HEK293 (cell line): ENCODE results near the gene ATP6V1G1.

ENCODE experiments used
- CTCF ChIA-PET: fragments of 350-600 bp; formaldehyde crosslinking; extraction: SDS; loops from one replicate; lab custom pipeline; 2021; ENCODE audit warnings: antibody characterized with exemption; lab: Yijun Ruan, JAX
- POLR2A ChIA-PET: fragments of 300-600 bp; formaldehyde crosslinking; extraction: SDS; loops from one replicate; lab custom pipeline; 2020; ENCODE audit warnings: antibody characterized with exemption, inconsistent platforms; lab: Yijun Ruan, JAX
- H3K27ac ChIP-seq: fragments of 200-500 bp; sonication (Bioruptor generic); 2 replicates; pipeline ENCODE4 v1.5.1; 2014; ENCODE audit warnings: low read depth, low read length, control low read depth, inconsistent platforms; ENCODE audit errors: extremely low read depth
- H3K36me3 ChIP-seq, 2 experiments: fragments of 200-500 bp in 1 of 2; sonication (Bioruptor generic) in 1 of 2; 1 replicate in 1 of 2; 2 replicates in 1 of 2; pipeline ENCODE4 v1.5.1; 2014 to 2017; ENCODE audit warnings: inconsistent platforms in 2 of 2, low read length in 2 of 2; ENCODE audit not compliant: control insufficient read depth in 2 of 2, insufficient read depth in 1 of 2
- H3K4me1 ChIP-seq: fragments of 200-500 bp; sonication (Bioruptor generic); 2 replicates; pipeline ENCODE4 v1.5.1; 2014; ENCODE audit warnings: mild to moderate bottlenecking, low read length, inconsistent platforms; ENCODE audit not compliant: control insufficient read depth, insufficient read depth
- H3K4me3 ChIP-seq: 2 replicates; pipeline ENCODE4 v1.5.1; 2011; ENCODE audit warnings: low read depth, mild to moderate bottlenecking, control low read depth, low read length, moderate library complexity
- H3K9me3 ChIP-seq: fragments of 200-500 bp; sonication (Bioruptor generic); 2 replicates; pipeline ENCODE4 v1.5.1; 2014; ENCODE audit warnings: low read depth, low read length, inconsistent platforms; ENCODE audit not compliant: control insufficient read depth, insufficient read depth
- OSR2 ChIP-seq: fragments of 450-650 bp; formaldehyde crosslinking; IDR thresholded peaks from 2 replicates; pipeline ENCODE4 v1.5.1; 2016; ENCODE audit warnings: missing biosample characterization, missing genetic modification characterization
- PRDM1 ChIP-seq: fragments of 450-650 bp; formaldehyde crosslinking; IDR thresholded peaks from 2 replicates; pipeline ENCODE4; 2016; ENCODE audit warnings: missing biosample characterization, missing genetic modification characterization
- YY2 ChIP-seq: fragments of 450-650 bp; formaldehyde crosslinking; IDR thresholded peaks from 2 replicates; pipeline ENCODE4 v1.5.1; 2016; ENCODE audit warnings: missing biosample characterization, missing genetic modification characterization
- ZBTB8A ChIP-seq: fragments of 450-650 bp; formaldehyde crosslinking; IDR thresholded peaks from 2 replicates; pipeline ENCODE4 v1.5.1; 2016; ENCODE audit warnings: missing biosample characterization, missing genetic modification characterization
- ZFP41 ChIP-seq: fragments of 450-650 bp; formaldehyde crosslinking; IDR thresholded peaks from 2 replicates; pipeline ENCODE4 v1.5.1; 2016; ENCODE audit warnings: missing biosample characterization, missing genetic modification characterization, borderline replicate concordance
- ZIC2 ChIP-seq: fragments of 450-650 bp; formaldehyde crosslinking; IDR thresholded peaks from 2 replicates; pipeline ENCODE4 v1.5.1; 2016; ENCODE audit warnings: missing biosample characterization, missing genetic modification characterization
- ZNF112 ChIP-seq: fragments of 450-650 bp; formaldehyde crosslinking; IDR thresholded peaks from 2 replicates; pipeline ENCODE4 v1.5.0; 2017; ENCODE audit warnings: missing biosample characterization, missing genetic modification characterization
- ZNF138 ChIP-seq: fragments of 450-650 bp; formaldehyde crosslinking; IDR thresholded peaks from 2 replicates; pipeline ENCODE4 v1.5.1; 2016; ENCODE audit warnings: missing biosample characterization, missing genetic modification characterization, borderline replicate concordance
- ZNF223 ChIP-seq: fragments of 450-650 bp; formaldehyde crosslinking; IDR thresholded peaks from 2 replicates; pipeline ENCODE4 v1.5.1; 2016; ENCODE audit warnings: missing biosample characterization, missing genetic modification characterization
- ZNF239 ChIP-seq: fragments of 450-650 bp; formaldehyde crosslinking; IDR thresholded peaks from 2 replicates; pipeline ENCODE4 v1.5.1; 2016; ENCODE audit warnings: missing biosample characterization, missing genetic modification characterization
- ZNF366 ChIP-seq: fragments of 450-650 bp; formaldehyde crosslinking; conservative IDR thresholded peaks from 2 replicates; pipeline ENCODE4 v1.5.1; 2016; ENCODE audit warnings: missing biosample characterization, missing genetic modification characterization
- ZNF37A ChIP-seq: fragments of 450-650 bp; IDR thresholded peaks from 2 replicates; pipeline ENCODE4 v1.5.1; 2018; ENCODE audit warnings: missing biosample characterization, missing genetic modification characterization
- ZNF473 ChIP-seq: fragments of 450-650 bp; formaldehyde crosslinking; IDR thresholded peaks from 2 replicates; pipeline ENCODE4 v1.5.1; 2017; ENCODE audit warnings: missing biosample characterization, missing genetic modification characterization
- ZNF501 ChIP-seq: fragments of 450-650 bp; formaldehyde crosslinking; IDR thresholded peaks from 2 replicates; pipeline ENCODE4 v1.5.1; 2016; ENCODE audit warnings: missing biosample characterization, missing genetic modification characterization
- ZNF514 ChIP-seq: fragments of 450-650 bp; formaldehyde crosslinking; IDR thresholded peaks from 2 replicates; pipeline ENCODE4 v1.5.1; 2016; ENCODE audit warnings: missing biosample characterization, missing genetic modification characterization
- ZNF521 ChIP-seq: fragments of 450-650 bp; formaldehyde crosslinking; IDR thresholded peaks from 2 replicates; pipeline ENCODE4 v1.5.1; 2017; ENCODE audit warnings: missing biosample characterization, mild to moderate bottlenecking, missing genetic modification characterization
- ZNF654 ChIP-seq: fragments of 450-650 bp; formaldehyde crosslinking; IDR thresholded peaks from 2 replicates; pipeline ENCODE4 v1.5.1; 2016; ENCODE audit warnings: low read depth, missing biosample characterization, missing genetic modification characterization
- ZNF830 ChIP-seq: fragments of 450-650 bp; IDR thresholded peaks from 2 replicates; pipeline ENCODE4 v1.5.0; 2018; ENCODE audit warnings: missing biosample characterization, missing genetic modification characterization, low read depth, mild to moderate bottlenecking, moderate library complexity
- ZNF837 ChIP-seq: fragments of 450-650 bp; formaldehyde crosslinking; IDR thresholded peaks from 2 replicates; pipeline ENCODE4 v1.5.1; 2016; ENCODE audit warnings: missing biosample characterization, missing genetic modification characterization
- ZSCAN30 ChIP-seq: fragments of 450-650 bp; IDR thresholded peaks from 2 replicates; pipeline ENCODE4 v1.5.1; 2018; ENCODE audit warnings: missing biosample characterization, mild to moderate bottlenecking, missing genetic modification characterization, moderate library complexity
- ZXDB ChIP-seq: fragments of 450-650 bp; formaldehyde crosslinking; IDR thresholded peaks from 2 replicates; pipeline ENCODE4 v1.5.1; 2016; ENCODE audit warnings: missing biosample characterization, missing genetic modification characterization
- TF ChIP-seq, protein P1 (sequence below): fragments of 450-650 bp; formaldehyde crosslinking; IDR thresholded peaks from 2 replicates; pipeline ENCODE4 v1.5.1; 2016; ENCODE audit warnings: missing biosample characterization, missing genetic modification characterization
- TF ChIP-seq, protein P2 (sequence below): fragments of 450-650 bp; formaldehyde crosslinking; conservative IDR thresholded peaks from 2 replicates; pipeline ENCODE4 v1.5.1; 2016; ENCODE audit warnings: low read depth, missing biosample characterization, missing genetic modification characterization
- TF ChIP-seq, protein P3 (sequence below): sonication (generic); formaldehyde crosslinking; IDR thresholded peaks from 2 replicates; pipeline ENCODE4 v1.8.1; 2022; ENCODE audit warnings: mild to moderate bottlenecking, moderate library complexity, missing genetic modification reagents

Gene ATP6V1G1

DNA sequence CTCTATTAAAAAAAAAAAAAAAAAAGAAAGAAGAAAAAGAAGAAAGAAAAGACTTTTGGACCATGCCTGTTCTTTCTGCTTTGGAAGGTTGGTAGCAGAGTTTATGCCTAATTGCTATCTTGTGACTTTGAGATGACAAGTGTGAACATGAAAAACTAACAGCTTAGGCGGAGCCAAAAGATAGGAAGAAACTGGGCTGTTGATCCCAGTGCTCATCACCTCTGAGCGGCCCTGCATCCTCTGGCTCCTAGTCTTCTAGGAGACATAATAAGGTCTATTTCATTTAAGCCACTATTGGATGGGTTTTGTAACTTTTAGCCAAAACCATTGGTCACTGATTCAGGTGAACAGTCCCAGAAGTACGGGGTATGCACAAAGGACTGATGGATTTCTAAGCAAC is 34.4 kb upstream of the ATP6V1G1 start (continued):
- no peak for TF ChIP-seq ZBTB8A (tag by site-specific recombination)
- TF ChIP-seq ZFP41 (tag by site-specific recombination), result no peak
- no peak for TF ChIP-seq YY2
- TF ChIP-seq ZSCAN30 (tag by site-specific recombination), result no peak
- no peak for TF ChIP-seq PRDM1 (tag by site-specific recombination)
- no peak for TF ChIP-seq ZNF514 (tag by site-specific recombination)
- no peak for TF ChIP-seq ZNF112
- no peak for TF ChIP-seq ZNF223 (tag by site-specific recombination)
- no peak for TF ChIP-seq ZNF830 (tag by site-specific recombination)
- TF ChIP-seq ZNF521 (tag by site-specific recombination), result no peak
- TF ChIP-seq ZNF239 (tag by site-specific recombination), result no peak
- no peak for TF ChIP-seq ZXDB
- TF ChIP-seq ZNF366 (tag by site-specific recombination), result no peak
- TF ChIP-seq, protein P1, sequence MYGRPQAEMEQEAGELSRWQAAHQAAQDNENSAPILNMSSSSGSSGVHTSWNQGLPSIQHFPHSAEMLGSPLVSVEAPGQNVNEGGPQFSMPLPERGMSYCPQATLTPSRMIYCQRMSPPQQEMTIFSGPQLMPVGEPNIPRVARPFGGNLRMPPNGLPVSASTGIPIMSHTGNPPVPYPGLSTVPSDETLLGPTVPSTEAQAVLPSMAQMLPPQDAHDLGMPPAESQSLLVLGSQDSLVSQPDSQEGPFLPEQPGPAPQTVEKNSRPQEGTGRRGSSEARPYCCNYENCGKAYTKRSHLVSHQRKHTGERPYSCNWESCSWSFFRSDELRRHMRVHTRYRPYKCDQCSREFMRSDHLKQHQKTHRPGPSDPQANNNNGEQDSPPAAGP, result no peak
- no peak for TF ChIP-seq ZNF138 (tag by site-specific recombination)
- no peak for TF ChIP-seq ZNF37A (tag by site-specific recombination)
- no peak for TF ChIP-seq ZNF837

DNA sequence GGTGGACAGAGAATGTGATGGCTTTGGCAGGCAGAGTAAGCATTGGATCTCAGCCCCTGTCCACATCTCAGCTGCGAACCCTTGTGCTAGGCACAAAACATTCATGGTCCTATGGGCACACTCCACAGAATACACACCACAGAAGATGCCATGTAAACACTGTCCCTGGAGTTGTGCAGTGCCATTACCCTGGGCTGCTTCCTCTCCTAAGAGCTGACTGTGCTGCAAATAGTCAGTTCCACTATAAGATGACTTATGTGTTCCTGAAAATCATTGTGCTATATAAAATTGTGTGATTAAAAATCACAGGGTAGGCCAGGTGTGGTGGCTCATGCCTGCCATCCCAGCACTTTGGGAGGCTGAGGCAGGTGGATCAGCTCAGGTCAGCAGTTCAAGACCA is 31.9 kb upstream of the ATP6V1G1 start:
- H3K9me3 ChIP-seq, result no peaks in the 10 kb centered on the region
- TF ChIP-seq, protein P2, sequence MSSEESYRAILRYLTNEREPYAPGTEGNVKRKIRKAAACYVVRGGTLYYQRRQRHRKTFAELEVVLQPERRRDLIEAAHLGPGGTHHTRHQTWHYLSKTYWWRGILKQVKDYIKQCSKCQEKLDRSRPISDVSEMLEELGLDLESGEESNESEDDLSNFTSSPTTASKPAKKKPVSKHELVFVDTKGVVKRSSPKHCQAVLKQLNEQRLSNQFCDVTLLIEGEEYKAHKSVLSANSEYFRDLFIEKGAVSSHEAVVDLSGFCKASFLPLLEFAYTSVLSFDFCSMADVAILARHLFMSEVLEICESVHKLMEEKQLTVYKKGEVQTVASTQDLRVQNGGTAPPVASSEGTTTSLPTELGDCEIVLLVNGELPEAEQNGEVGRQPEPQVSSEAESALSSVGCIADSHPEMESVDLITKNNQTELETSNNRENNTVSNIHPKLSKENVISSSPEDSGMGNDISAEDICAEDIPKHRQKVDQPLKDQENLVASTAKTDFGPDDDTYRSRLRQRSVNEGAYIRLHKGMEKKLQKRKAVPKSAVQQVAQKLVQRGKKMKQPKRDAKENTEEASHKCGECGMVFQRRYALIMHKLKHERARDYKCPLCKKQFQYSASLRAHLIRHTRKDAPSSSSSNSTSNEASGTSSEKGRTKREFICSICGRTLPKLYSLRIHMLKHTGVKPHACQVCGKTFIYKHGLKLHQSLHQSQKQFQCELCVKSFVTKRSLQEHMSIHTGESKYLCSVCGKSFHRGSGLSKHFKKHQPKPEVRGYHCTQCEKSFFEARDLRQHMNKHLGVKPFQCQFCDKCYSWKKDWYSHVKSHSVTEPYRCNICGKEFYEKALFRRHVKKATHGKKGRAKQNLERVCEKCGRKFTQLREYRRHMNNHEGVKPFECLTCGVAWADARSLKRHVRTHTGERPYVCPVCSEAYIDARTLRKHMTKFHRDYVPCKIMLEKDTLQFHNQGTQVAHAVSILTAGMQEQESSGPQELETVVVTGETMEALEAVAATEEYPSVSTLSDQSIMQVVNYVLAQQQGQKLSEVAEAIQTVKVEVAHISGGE (tag by site-specific recombination), result no peak
- TF ChIP-seq ZIC2 (tag by site-specific recombination) (no peak), ZNF473 (no peak), OSR2 (tag by site-specific recombination) (no peak), ZNF654 (tag by site-specific recombination) (no peak), ZNF501 (tag by site-specific recombination) (no peak)
- TF ChIP-seq, protein P3, sequence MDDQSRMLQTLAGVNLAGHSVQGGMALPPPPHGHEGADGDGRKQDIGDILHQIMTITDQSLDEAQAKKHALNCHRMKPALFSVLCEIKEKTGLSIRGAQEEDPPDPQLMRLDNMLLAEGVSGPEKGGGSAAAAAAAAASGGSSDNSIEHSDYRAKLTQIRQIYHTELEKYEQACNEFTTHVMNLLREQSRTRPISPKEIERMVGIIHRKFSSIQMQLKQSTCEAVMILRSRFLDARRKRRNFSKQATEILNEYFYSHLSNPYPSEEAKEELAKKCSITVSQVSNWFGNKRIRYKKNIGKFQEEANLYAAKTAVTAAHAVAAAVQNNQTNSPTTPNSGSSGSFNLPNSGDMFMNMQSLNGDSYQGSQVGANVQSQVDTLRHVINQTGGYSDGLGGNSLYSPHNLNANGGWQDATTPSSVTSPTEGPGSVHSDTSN, result no peak
- H3K27ac ChIP-seq, result no peak overlapping the region
- ChIA-PET CTCF (interaction anchor here (0.6 kb wide), 1 partner anchor 14 kb away, joined by 4 read pairs; no protein-coding TSS in a partner anchor), POLR2A (interaction anchor here (1.3 kb wide), 1 partner anchor 32 kb away, joined by 5 read pairs; the partner anchor contains the start of gene ATP6V1G1)
- no peaks in the 10 kb centered on the region for H3K36me3 ChIP-seq
- no peak overlapping the region for H3K4me3 ChIP-seq
- H3K4me1 ChIP-seq, result no peaks in the 10 kb centered on the region
